Measurements from ENCODE around the gene KRTAP19-1. TPM values are rescaled to one million over a fixed set of nuclear protein-coding genes. Genes with fewer than 3 reads are reported as not detected.
A peak's percentile ranks its signal among the peaks of the same experiment; 100 is the strongest.

KRTAP19-1 gene
- total and polyA plus RNA-seq, 3 experiments from 2014 or later, result not detected

- POLR2A ChIA-PET, result no interaction called here
- Histone ChIP-seq H3K27ac (ENCODE audit: low read depth, low read length) (no peak overlapping the region), H3K4me1 (ENCODE audit: insufficient read depth, low read length) (no peaks in the 10 kb centered on the region), H3K36me3 (ENCODE audit: insufficient read depth, low read length) (no peaks in the 10 kb centered on the region), H3K27me3 (ENCODE audit: insufficient read depth, low read length, poor library complexity, severe bottlenecking) (no peaks in the 10 kb centered on the region), H3K9me3 (ENCODE audit: low read length) (no peaks in the 10 kb centered on the region), H3K4me3 (ENCODE audit: low read length) (no peak overlapping the region)
- Mint-ChIP-seq H3K36me3 (no peaks in the 10 kb centered on the region), H3K4me1 (no peaks in the 10 kb centered on the region), H3K27ac (no peak overlapping the region), H3K9me3 (peaks cover 0 to 6% (median 2%) of the 10 kb centered on the region in 5 donors), H3K27me3 (no peaks in the 10 kb centered on the region), H3K4me3 (no peak overlapping the region)
- CTCF ChIA-PET, result no interaction called here
- no peak for DNase-seq
These were observed 36.0 kb downstream of the KRTAP19-1 start for GRCh38 chr21:30444204-30444603.

GRCh38 chr21:30443226-30443625, 36.9 kb downstream of the KRTAP19-1 start:
- peaks cover 0 to 6% (median 2%) of the 10 kb centered on the region in 5 donors for H3K9me3 Mint-ChIP-seq
- Histone ChIP-seq H3K4me1 (ENCODE audit: insufficient read depth, low read length) (no peaks in the 10 kb centered on the region), H3K36me3 (ENCODE audit: insufficient read depth, low read length) (no peaks in the 10 kb centered on the region), H3K27me3 (ENCODE audit: insufficient read depth, low read length, poor library complexity, severe bottlenecking) (no peaks in the 10 kb centered on the region), H3K9me3 (ENCODE audit: low read length) (no peaks in the 10 kb centered on the region), H3K4me3 (ENCODE audit: low read length) (no peak overlapping the region), H3K27ac (ENCODE audit: low read depth, low read length) (no peak overlapping the region)
- no peaks in the 10 kb centered on the region for H3K36me3 Mint-ChIP-seq
- no peak overlapping the region for H3K27ac Mint-ChIP-seq
- no peak overlapping the region for H3K4me3 Mint-ChIP-seq
- POLR2A ChIA-PET, result no interaction called here
- H3K4me1 Mint-ChIP-seq, result no peaks in the 10 kb centered on the region
- no peaks in the 10 kb centered on the region for H3K27me3 Mint-ChIP-seq
- DNase-seq, result no peak
- CTCF ChIA-PET, result no interaction called here

GRCh38 chr21:30439975-30440374, 40.2 kb downstream of the KRTAP19-1 start, which contains the start of gene KRTAP15-1:
Gene KRTAP15-1, plus strand, starts transcription at chr21:30440275. Its CDS starts 53 bp downstream, at chr21:30440328.
- H3K4me1 Mint-ChIP-seq, result no peaks in the 10 kb centered on the region

GRCh38 chr21:30437010-30437565, 43.1 kb downstream of the KRTAP19-1 start:
- ChIA-PET CTCF (interaction anchor here (0.7 kb wide), 1 partner anchor 88 kb away, joined by 3 read pairs; the partner anchor contains the start of gene KRTAP23-1), POLR2A (no interaction called here)
- Mint-ChIP-seq H3K4me1 (no peaks in the 10 kb centered on the region), H3K36me3 (no peaks in the 10 kb centered on the region), H3K9me3 (peaks cover 0 to 10% (median 0%) of the 10 kb centered on the region in 5 donors), H3K27me3 (no peaks in the 10 kb centered on the region), H3K27ac (no peak overlapping the region), H3K4me3 (no peak overlapping the region)
- Histone ChIP-seq H3K4me3 (ENCODE audit: low read length) (no peak overlapping the region), H3K9me3 (ENCODE audit: low read length) (no peaks in the 10 kb centered on the region), H3K36me3 (ENCODE audit: insufficient read depth, low read length) (no peaks in the 10 kb centered on the region), H3K4me1 (ENCODE audit: insufficient read depth, low read length) (no peaks in the 10 kb centered on the region), H3K27ac (ENCODE audit: low read depth, low read length) (no peak overlapping the region), H3K27me3 (ENCODE audit: insufficient read depth, low read length, poor library complexity, severe bottlenecking) (no peaks in the 10 kb centered on the region)
- no peak for DNase-seq

More at GRCh38 chr21:30439975-30440374, 40.2 kb downstream of the KRTAP19-1 start, which contains the start of gene KRTAP15-1:
- no peaks in the 10 kb centered on the region for H3K36me3 ChIP-seq (ENCODE audit: insufficient read depth, low read length)
- ChIA-PET CTCF (no interaction called here), POLR2A (no interaction called here)
- Mint-ChIP-seq H3K27me3 (no peaks in the 10 kb centered on the region), H3K9me3 (peaks cover 0 to 6% (median 0%) of the 10 kb centered on the region in 5 donors), H3K27ac (peak within 1 kb of the TSS in 2 of 8 donors; percentile 48 to 55), H3K36me3 (no peaks in the 10 kb centered on the region), H3K4me3 (no peak within 1 kb of the TSS)
- no peak within 1 kb of the TSS for H3K27ac ChIP-seq (ENCODE audit: low read depth, low read length)
- no peaks in the 10 kb centered on the region for H3K4me1 ChIP-seq (ENCODE audit: insufficient read depth, low read length)
- no peak for DNase-seq
- no peaks in the 10 kb centered on the region for H3K9me3 ChIP-seq (ENCODE audit: low read length)
- no peaks in the 10 kb centered on the region for H3K27me3 ChIP-seq (ENCODE audit: insufficient read depth, low read length, poor library complexity, severe bottlenecking)
- no peak within 1 kb of the TSS for H3K4me3 ChIP-seq (ENCODE audit: low read length)

GRCh38 chr21:30434033-30434631, 46.0 kb downstream of the KRTAP19-1 start:
- DNase-seq, result no peak
- no peaks in the 10 kb centered on the region for H3K27me3 ChIP-seq (ENCODE audit: insufficient read depth, low read length, poor library complexity, severe bottlenecking)
- H3K27ac ChIP-seq (ENCODE audit: low read depth, low read length), result no peak overlapping the region
- Mint-ChIP-seq H3K4me1 (no peaks in the 10 kb centered on the region), H3K9me3 (peaks cover 0 to 4% (median 0%) of the 10 kb centered on the region in 5 donors), H3K4me3 (no peak overlapping the region), H3K27ac (no peak overlapping the region), H3K36me3 (no peaks in the 10 kb centered on the region), H3K27me3 (no peaks in the 10 kb centered on the region)
- no peaks in the 10 kb centered on the region for H3K9me3 ChIP-seq (ENCODE audit: low read length)
- H3K36me3 ChIP-seq (ENCODE audit: insufficient read depth, low read length), result no peaks in the 10 kb centered on the region
- H3K4me1 ChIP-seq (ENCODE audit: insufficient read depth, low read length), result no peaks in the 10 kb centered on the region
- H3K4me3 ChIP-seq (ENCODE audit: low read length), result no peak overlapping the region
- ChIA-PET CTCF (no interaction called here), POLR2A (interaction anchor here (0.6 kb wide), 1 partner anchor 97 kb away, joined by 3 read pairs; the partner anchor contains the start of gene KRTAP27-1)

GRCh38 chr21:30430170-30430655, 50.0 kb downstream of the KRTAP19-1 start, which contains the start of gene KRTAP13-4:
Gene KRTAP13-4, plus strand, starts transcription at chr21:30430220. Its CDS starts 56 bp downstream, at chr21:30430276.
- Mint-ChIP-seq H3K4me1 (no peaks in the 10 kb centered on the region), H3K27ac (no peak within 1 kb of the TSS), H3K36me3 (no peaks in the 10 kb centered on the region), H3K9me3 (peaks cover 0 to 9% (median 0%) of the 10 kb centered on the region in 5 donors), H3K4me3 (no peak within 1 kb of the TSS), H3K27me3 (no peaks in the 10 kb centered on the region)
- Histone ChIP-seq H3K36me3 (ENCODE audit: insufficient read depth, low read length) (no peaks in the 10 kb centered on the region), H3K4me1 (ENCODE audit: insufficient read depth, low read length) (no peaks in the 10 kb centered on the region), H3K27me3 (ENCODE audit: insufficient read depth, low read length, poor library complexity, severe bottlenecking) (no peaks in the 10 kb centered on the region), H3K9me3 (ENCODE audit: low read length) (no peaks in the 10 kb centered on the region), H3K27ac (ENCODE audit: low read depth, low read length) (no peak within 1 kb of the TSS), H3K4me3 (ENCODE audit: low read length) (no peak within 1 kb of the TSS)
- POLR2A ChIA-PET, result no interaction called here
- CTCF ChIA-PET, result no interaction called here
- DNase-seq, result no peak

Other genes starting within 250 kb of the KRTAP19-1 start
- not detected for gene KRTAP24-1, start 197.4 kb downstream of the KRTAP19-1 start, total RNA-seq
- gene KRTAP24-1, start 197.4 kb downstream of the KRTAP19-1 start, polyA plus RNA-seq, result not detected
- not detected for gene KRTAP25-1, start 190.9 kb downstream of the KRTAP19-1 start, total RNA-seq
- not detected for gene KRTAP25-1, start 190.9 kb downstream of the KRTAP19-1 start, polyA plus RNA-seq
- not detected for gene KRTAP26-1, start 160.1 kb downstream of the KRTAP19-1 start, total RNA-seq
- gene KRTAP26-1, start 160.1 kb downstream of the KRTAP19-1 start, polyA plus RNA-seq, result not detected
- not detected for gene KRTAP27-1, start 142.7 kb downstream of the KRTAP19-1 start, total RNA-seq
- not detected for gene KRTAP27-1, start 142.7 kb downstream of the KRTAP19-1 start, polyA plus RNA-seq
- not detected for gene KRTAP23-1, start 131.8 kb downstream of the KRTAP19-1 start, total RNA-seq
- not detected for gene KRTAP23-1, start 131.8 kb downstream of the KRTAP19-1 start, polyA plus RNA-seq
- not detected for gene KRTAP13-2, start 108.1 kb downstream of the KRTAP19-1 start, total RNA-seq
- not detected for gene KRTAP13-2, start 108.1 kb downstream of the KRTAP19-1 start, polyA plus RNA-seq
- gene KRTAP13-1, start 84.3 kb downstream of the KRTAP19-1 start, total RNA-seq, result not detected
- not detected for gene KRTAP13-1, start 84.3 kb downstream of the KRTAP19-1 start, polyA plus RNA-seq
- not detected for gene KRTAP13-3, start 54.4 kb downstream of the KRTAP19-1 start, total RNA-seq
- not detected for gene KRTAP13-3, start 54.4 kb downstream of the KRTAP19-1 start, polyA plus RNA-seq
- not detected for gene KRTAP13-4, start 50.1 kb downstream of the KRTAP19-1 start, total RNA-seq
- not detected for gene KRTAP13-4, start 50.1 kb downstream of the KRTAP19-1 start, polyA plus RNA-seq
- gene KRTAP15-1, start 40.1 kb downstream of the KRTAP19-1 start, total RNA-seq, result not detected
- not detected for gene KRTAP15-1, start 40.1 kb downstream of the KRTAP19-1 start, polyA plus RNA-seq
- not detected for gene KRTAP19-2, start 7.1 kb upstream of the KRTAP19-1 start, total RNA-seq
- not detected for gene KRTAP19-2, start 7.1 kb upstream of the KRTAP19-1 start, polyA plus RNA-seq
- gene KRTAP19-3, start 11.6 kb upstream of the KRTAP19-1 start, total RNA-seq, result not detected
- gene KRTAP19-3, start 11.6 kb upstream of the KRTAP19-1 start, polyA plus RNA-seq, result not detected
- not detected for gene KRTAP19-4, start 16.8 kb upstream of the KRTAP19-1 start, total RNA-seq
- not detected for gene KRTAP19-4, start 16.8 kb upstream of the KRTAP19-1 start, polyA plus RNA-seq
- not detected for gene KRTAP19-5, start 21.8 kb upstream of the KRTAP19-1 start, total RNA-seq
- not detected for gene KRTAP19-5, start 21.8 kb upstream of the KRTAP19-1 start, polyA plus RNA-seq
- gene KRTAP19-6, start 61.5 kb upstream of the KRTAP19-1 start, total RNA-seq, result not detected
- gene KRTAP19-6, start 61.5 kb upstream of the KRTAP19-1 start, polyA plus RNA-seq, result not detected
- not detected for gene KRTAP19-7, start 80.9 kb upstream of the KRTAP19-1 start, total RNA-seq
- gene KRTAP19-7, start 80.9 kb upstream of the KRTAP19-1 start, polyA plus RNA-seq, result not detected
- gene KRTAP22-2, start 110.0 kb upstream of the KRTAP19-1 start, total RNA-seq, result not detected
- not detected for gene KRTAP22-2, start 110.0 kb upstream of the KRTAP19-1 start, polyA plus RNA-seq
- gene KRTAP6-3, start 112.1 kb upstream of the KRTAP19-1 start, total RNA-seq, result not detected
- not detected for gene KRTAP6-3, start 112.1 kb upstream of the KRTAP19-1 start, polyA plus RNA-seq
- not detected for gene KRTAP6-2, start 118.5 kb upstream of the KRTAP19-1 start, total RNA-seq
- not detected for gene KRTAP6-2, start 118.5 kb upstream of the KRTAP19-1 start, polyA plus RNA-seq
- not detected for gene KRTAP22-1, start 120.7 kb upstream of the KRTAP19-1 start, total RNA-seq
- not detected for gene KRTAP22-1, start 120.7 kb upstream of the KRTAP19-1 start, polyA plus RNA-seq
- gene KRTAP6-1, start 133.6 kb upstream of the KRTAP19-1 start, total RNA-seq, result not detected
- not detected for gene KRTAP6-1, start 133.6 kb upstream of the KRTAP19-1 start, polyA plus RNA-seq
- not detected for gene KRTAP20-1, start 136.1 kb upstream of the KRTAP19-1 start, total RNA-seq
- not detected for gene KRTAP20-1, start 136.1 kb upstream of the KRTAP19-1 start, polyA plus RNA-seq
- gene KRTAP20-4, start 140.3 kb upstream of the KRTAP19-1 start, total RNA-seq, result not detected
- gene KRTAP20-4, start 140.3 kb upstream of the KRTAP19-1 start, polyA plus RNA-seq, result not detected
- gene KRTAP20-2, start 154.8 kb upstream of the KRTAP19-1 start, total RNA-seq, result not detected
- gene KRTAP20-2, start 154.8 kb upstream of the KRTAP19-1 start, polyA plus RNA-seq, result not detected
- not detected for gene KRTAP20-3, start 162.5 kb upstream of the KRTAP19-1 start, total RNA-seq
- not detected for gene KRTAP20-3, start 162.5 kb upstream of the KRTAP19-1 start, polyA plus RNA-seq
- not detected for gene KRTAP21-3, start 238.4 kb upstream of the KRTAP19-1 start, total RNA-seq
- not detected for gene KRTAP21-3, start 238.4 kb upstream of the KRTAP19-1 start, polyA plus RNA-seq